Esophagus muscularis mucosa (tissue), 4 donors: ENCODE results near the gene JPT1. TPM values are rescaled to one million over a fixed set of nuclear protein-coding genes. Genes with fewer than 3 reads are reported as not detected.
"Not testable (repeated sequence)": the region's sequence is repeated elsewhere in the genome, so short reads cannot be mapped to it uniquely, and the experiment has no call there.

Experiments used
- DNase-seq: peaks from one replicate; pipeline ENCODE4 v3.0.0-alpha.2; 2017; ENCODE audit errors: extremely low spot score
- H3K27ac ChIP-seq, 4 donors: fragments of 200-600 bp; sonication (generic); replicated peaks in 1 of 4; 1 replicate in 3 of 4; 2 replicates in 1 of 4; pipeline ENCODE4 v1.5.1; 2016 to 2019; ENCODE audit warnings: mild to moderate bottlenecking in 1 of 4
- H3K27me3 ChIP-seq, 4 donors: fragments of 200-600 bp; sonication (generic); one replicate each; pipeline versions ENCODE4 v1.5.1 to v1.6.0; 2016 to 2019
- H3K36me3 ChIP-seq, 4 donors: fragments of 200-600 bp; sonication (generic); one replicate each; pipeline ENCODE4 v1.5.1; 2016 to 2019
- H3K4me1 ChIP-seq, 4 donors: fragments of 200-600 bp; sonication (generic); one replicate each; pipeline ENCODE4 v1.5.1; 2016 to 2019
- H3K4me3 ChIP-seq, 4 donors: fragments of 200-600 bp; sonication (generic); 1 replicate in 2 of 4; 2 replicates in 2 of 4; pipeline ENCODE4 v1.5.1; 2016 to 2019; ENCODE audit warnings: mild to moderate bottlenecking in 4 of 4, moderate library complexity in 1 of 4
- H3K9me3 ChIP-seq, 4 donors: fragments of 200-600 bp; sonication (generic); 1 replicate in 3 of 4; 2 replicates in 1 of 4; pipeline ENCODE4 v1.5.1; 2016 to 2019
- EP300 ChIP-seq: sonication (generic); formaldehyde crosslinking; IDR thresholded peaks from one replicate; pipeline ENCODE4 v1.6.1; 2017; ENCODE audit warnings: antibody characterized with exemption
- POLR2A ChIP-seq: fragments of 450-650 bp; IDR thresholded peaks from one replicate; pipeline ENCODE4 v1.6.1; 2017; ENCODE audit warnings: antibody characterized with exemption, moderate library complexity, mild to moderate bottlenecking, low read depth
- POLR2AphosphoS5 ChIP-seq, 2 donors: sonication (generic); formaldehyde crosslinking; IDR thresholded peaks; one replicate each; pipeline ENCODE4 v1.6.1; 2017; ENCODE audit warnings: antibody characterized with exemption in 2 of 2
- WGBS: methylation state at CpG from one replicate; pipeline ENCODE4 v1.1.5; 2018; 5-methylcytosine and 5-hydroxymethylcytosine counted together
- intact Hi-C: fragments of 100-400 bp; cut with DNase I; formaldehyde crosslinking; loops from one replicate; pipeline ENCODE4 v1.15.1; 2023
- total RNA-seq, 4 donors: library from RNA; depleted of rRNA; stranded (reverse); fragments of >200 nt; gene quantifications; one replicate each; pipeline versions ENCODE4 v1.1.0 to v1.2.1, GENCODE V29; 2016
- TF ChIP-seq, protein P1 (sequence below), 3 experiments: fragments of 200-600 bp in 2 of 3; fragments of 450-650 bp in 1 of 3; sonication (generic) in 2 of 3; IDR thresholded peaks; one replicate each; pipeline ENCODE4 v1.5.1; 2017 to 2019; ENCODE audit warnings: antibody characterized with exemption in 3 of 3, mild to moderate bottlenecking in 2 of 3, moderate library complexity in 1 of 3

Gene JPT1
- total RNA-seq, 4 donors from 2014 or later: 5.4 to 24.2 (median 18.4) TPM

- intact Hi-C loops: no loop called here
- no peak overlapping the region for H3K4me3 ChIP-seq
- H3K4me1 ChIP-seq: no peaks in the 10 kb centered on the region
- no peaks in the 10 kb centered on the region for H3K27me3 ChIP-seq
- no peak for DNase-seq
- H3K27ac ChIP-seq: no peak overlapping the region
- 79% methylated on average over 3 of the region's 3 CpGs for WGBS
- TF ChIP-seq POLR2A (no peak), EP300 (no peak), POLR2AphosphoS5 (IDR thresholded peaks at IDR 0.05) (no peak)
- TF ChIP-seq, protein P1, sequence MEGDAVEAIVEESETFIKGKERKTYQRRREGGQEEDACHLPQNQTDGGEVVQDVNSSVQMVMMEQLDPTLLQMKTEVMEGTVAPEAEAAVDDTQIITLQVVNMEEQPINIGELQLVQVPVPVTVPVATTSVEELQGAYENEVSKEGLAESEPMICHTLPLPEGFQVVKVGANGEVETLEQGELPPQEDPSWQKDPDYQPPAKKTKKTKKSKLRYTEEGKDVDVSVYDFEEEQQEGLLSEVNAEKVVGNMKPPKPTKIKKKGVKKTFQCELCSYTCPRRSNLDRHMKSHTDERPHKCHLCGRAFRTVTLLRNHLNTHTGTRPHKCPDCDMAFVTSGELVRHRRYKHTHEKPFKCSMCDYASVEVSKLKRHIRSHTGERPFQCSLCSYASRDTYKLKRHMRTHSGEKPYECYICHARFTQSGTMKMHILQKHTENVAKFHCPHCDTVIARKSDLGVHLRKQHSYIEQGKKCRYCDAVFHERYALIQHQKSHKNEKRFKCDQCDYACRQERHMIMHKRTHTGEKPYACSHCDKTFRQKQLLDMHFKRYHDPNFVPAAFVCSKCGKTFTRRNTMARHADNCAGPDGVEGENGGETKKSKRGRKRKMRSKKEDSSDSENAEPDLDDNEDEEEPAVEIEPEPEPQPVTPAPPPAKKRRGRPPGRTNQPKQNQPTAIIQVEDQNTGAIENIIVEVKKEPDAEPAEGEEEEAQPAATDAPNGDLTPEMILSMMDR (IDR thresholded peaks at IDR 0.05): no peak
- no peaks in the 10 kb centered on the region for H3K9me3 ChIP-seq
- peaks cover 0 to 52% (median 30%) of the 10 kb centered on the region in 4 donors for H3K36me3 ChIP-seq
Observed at GRCh38 chr17:75146592-75146991, 7.7 kb downstream of the JPT1 start.

DNA sequence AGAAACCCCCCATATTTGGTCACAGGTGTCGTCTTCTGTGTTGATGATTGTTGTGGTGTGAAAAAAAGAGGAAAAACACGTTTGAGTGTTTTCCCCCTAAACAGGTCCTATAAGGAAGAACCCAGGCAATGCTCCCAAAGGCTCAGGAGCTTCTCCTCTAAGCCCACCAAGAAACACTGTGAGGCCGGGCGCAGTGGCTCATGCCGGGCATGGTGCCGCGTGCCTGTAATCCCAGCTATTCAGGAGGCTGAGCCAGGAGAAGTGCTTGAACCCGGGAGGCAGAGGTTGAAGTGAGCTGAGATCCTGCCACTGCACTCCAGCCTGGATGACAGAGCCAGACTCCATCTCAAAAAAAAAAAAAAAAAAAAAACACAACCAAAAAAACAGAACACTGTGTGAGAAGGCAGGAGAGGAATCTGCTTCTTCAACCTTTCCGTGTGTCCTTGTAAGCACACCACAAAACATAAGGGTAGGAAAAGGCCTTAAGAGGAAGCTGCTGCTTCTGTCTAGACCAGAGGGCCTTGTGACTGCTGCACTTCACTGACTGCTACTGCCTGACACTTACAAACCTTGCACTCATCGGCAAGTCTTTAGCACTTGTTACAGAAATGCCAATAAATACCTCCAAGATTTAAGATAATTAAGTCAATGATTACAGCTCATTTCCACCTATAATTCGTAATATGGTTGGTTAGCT, 9.3 kb downstream of the JPT1 start:
- H3K27me3 ChIP-seq: no peaks in the 10 kb centered on the region
- intact Hi-C loops: no loop called here
- no peak for DNase-seq
- H3K9me3 ChIP-seq: no peaks in the 10 kb centered on the region
- peaks cover 0 to 60% (median 37%) of the 10 kb centered on the region in 4 donors for H3K36me3 ChIP-seq
- no peak overlapping the region for H3K27ac ChIP-seq
- H3K4me1 ChIP-seq: no peaks in the 10 kb centered on the region
- no peak overlapping the region for H3K4me3 ChIP-seq
- TF ChIP-seq POLR2AphosphoS5 (IDR thresholded peaks at IDR 0.05) (no peak), POLR2A (no peak), EP300 (no peak)
- 90% methylated on average over 11 of the region's 11 CpGs for WGBS

DNA sequence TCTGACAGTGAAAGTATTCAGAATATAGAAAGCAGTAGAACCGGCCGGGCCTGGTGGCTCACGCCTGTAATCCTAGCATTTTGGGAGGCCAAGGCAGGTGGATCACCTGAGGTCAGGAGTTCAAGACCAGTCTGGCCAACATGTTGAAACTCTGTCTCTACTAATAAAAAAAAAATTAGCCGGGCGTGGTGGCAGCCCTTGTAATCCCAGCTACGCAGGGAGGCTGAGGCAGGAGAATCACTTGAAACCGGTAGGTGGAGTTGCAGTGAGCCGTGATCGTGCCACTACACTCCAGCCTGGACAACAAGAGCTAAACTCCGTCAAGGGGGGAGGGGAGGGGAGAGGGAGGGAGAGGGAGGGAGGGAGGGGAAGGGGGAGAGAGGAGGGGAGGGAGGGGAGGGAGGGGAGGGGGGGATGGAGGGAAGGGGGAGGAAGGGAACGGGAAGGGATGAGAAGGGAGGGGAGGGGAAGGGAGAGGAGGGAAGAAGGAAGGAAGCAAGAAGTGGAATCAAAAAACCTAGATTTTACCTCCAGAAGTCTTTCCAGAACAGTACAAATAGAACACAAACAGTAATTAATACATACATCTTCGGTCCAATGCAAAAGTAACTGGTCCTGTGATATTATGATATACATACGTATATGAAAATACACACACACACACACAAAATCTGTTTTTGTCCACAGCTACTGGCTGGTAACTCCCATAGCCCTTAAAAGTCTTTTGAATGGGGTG, 11.9 kb downstream of the JPT1 start:
- H3K36me3 ChIP-seq: peaks cover 0 to 55% (median 31%) of the 10 kb centered on the region in 4 donors
- H3K9me3 ChIP-seq: no peaks in the 10 kb centered on the region
- H3K27me3 ChIP-seq: no peaks in the 10 kb centered on the region
- intact Hi-C loops: no loop called here
- H3K4me1 ChIP-seq: no peaks in the 10 kb centered on the region
- no peak for DNase-seq
- 87% methylated on average over 13 of the region's 13 CpGs for WGBS
- H3K27ac ChIP-seq: no peak overlapping the region
- no peak overlapping the region for H3K4me3 ChIP-seq
- no peak for TF ChIP-seq POLR2AphosphoS5 (IDR thresholded peaks at IDR 0.05)
- TF ChIP-seq, protein P1 (IDR thresholded peaks at IDR 0.05): no peak
- TF ChIP-seq POLR2A: no peak

- intact Hi-C loops: no loop called here
- H3K4me3 ChIP-seq: no peak overlapping the region
- DNase-seq: no peak
- H3K4me1 ChIP-seq: no peaks in the 10 kb centered on the region
- H3K27me3 ChIP-seq: no peaks in the 10 kb centered on the region
- 94% methylated on average over 5 of the region's 5 CpGs for WGBS
- peaks cover 0 to 27% (median 21%) of the 10 kb centered on the region in 4 donors for H3K36me3 ChIP-seq
- no peak for TF ChIP-seq POLR2AphosphoS5 (IDR thresholded peaks at IDR 0.05)
- H3K27ac ChIP-seq: no peak overlapping the region
- no peaks in the 10 kb centered on the region for H3K9me3 ChIP-seq
Observed at GRCh38 chr17:75138519-75138918, 15.8 kb downstream of the JPT1 start.

DNA sequence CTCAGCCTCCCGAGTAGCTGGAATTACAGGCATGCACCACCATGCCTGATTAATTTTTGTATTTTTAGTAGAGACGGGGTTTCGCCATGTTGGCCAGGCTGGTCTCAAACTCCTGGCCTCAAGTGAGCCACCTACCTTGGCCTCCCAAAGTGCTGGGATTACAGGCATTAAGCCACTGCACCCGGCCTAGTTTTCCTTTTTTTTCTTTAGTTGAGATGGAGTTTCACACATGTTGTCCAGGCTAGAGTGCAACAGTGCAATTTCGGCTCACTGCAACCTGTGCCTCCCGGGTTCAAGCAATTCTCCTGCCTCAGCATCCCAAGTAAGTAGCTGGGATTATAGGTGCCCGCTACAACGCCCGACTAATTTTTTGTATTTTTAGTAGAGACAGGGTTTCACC, 16.6 kb downstream of the JPT1 start:
- intact Hi-C loops, DNase-seq, H3K4me3 ChIP-seq, H3K4me1 ChIP-seq, H3K27me3 ChIP-seq, H3K27ac ChIP-seq, H3K9me3 ChIP-seq: not testable (repeated sequence)
- 90% methylated on average over 9 of the region's 9 CpGs for WGBS
- peaks cover 0 to 26% (median 21%) of the 10 kb centered on the region in 4 donors for H3K36me3 ChIP-seq

DNA sequence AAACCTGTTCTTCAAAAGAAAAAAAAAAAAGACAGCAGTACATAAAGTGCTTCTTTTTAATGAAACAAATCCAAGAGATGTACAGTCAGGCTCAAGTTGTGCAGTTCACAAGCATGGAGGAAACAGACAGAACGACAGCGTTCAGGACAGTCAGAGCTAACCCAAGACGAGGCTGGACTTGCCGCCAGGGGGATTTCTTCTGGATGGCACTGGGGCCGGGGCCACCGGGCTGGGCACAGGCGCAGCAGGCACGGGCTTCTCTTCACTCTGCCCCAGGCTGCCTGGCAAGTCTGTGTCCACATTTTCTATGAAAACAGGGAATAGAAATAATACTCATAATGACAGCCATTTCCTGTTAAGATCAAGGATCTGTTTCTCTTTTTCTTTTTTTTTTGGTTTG, 18.4 kb downstream of the JPT1 start:
- peaks cover 0 to 18% (median 15%) of the 10 kb centered on the region in 4 donors for H3K36me3 ChIP-seq
- 86% methylated on average over 8 of the region's 8 CpGs for WGBS
- no peaks in the 10 kb centered on the region for H3K27me3 ChIP-seq
- TF ChIP-seq POLR2A (no peak), EP300 (no peak), POLR2AphosphoS5 (IDR thresholded peaks at IDR 0.05) (no peak)
- TF ChIP-seq, protein P1 (IDR thresholded peaks at IDR 0.05): no peak
- no peak overlapping the region for H3K27ac ChIP-seq
- H3K9me3 ChIP-seq: no peaks in the 10 kb centered on the region
- peaks cover 9 to 14% (median 11%) of the 10 kb centered on the region in 4 donors for H3K4me1 ChIP-seq
- intact Hi-C loops: no loop called here
- H3K4me3 ChIP-seq: no peak overlapping the region
- no peak for DNase-seq
